Muscle of arm (tissue), 12 donors: ENCODE data around the gene NPPA. TPM values are rescaled to one million over a fixed set of nuclear protein-coding genes. Genes with fewer than 3 reads are reported as not detected.

Experiments used
- DNase-seq: peaks from one replicate; pipeline ENCODE4 v3.0.0-alpha.2; 2013
- polyA plus RNA-seq, 12 donors: library from polyadenylated mRNA; unstranded; fragments of 120-200 nt; gene quantifications; one replicate each; pipeline ENCODE4 v1.2.1, GENCODE V29; 2013; ENCODE audit not compliant: insufficient read length in 12 of 12

The NPPA gene
- polyA plus RNA-seq, 12 donors = 0.73 to 14.7 (median 1.5) TPM; not detected in 1

- DNase-seq = no peak
These were observed 1.8 kb downstream of the NPPA start for GRCh38 chr1:11845641-11846335.

GRCh38 chr1:11842154-11843041 lies 5.2 kb downstream of the NPPA start:
- DNase-seq = no peak

- DNase-seq = no peak
These were observed 6.1 kb downstream of the NPPA start for GRCh38 chr1:11841245-11842153.

GRCh38 chr1:11839727-11840705 lies 7.6 kb downstream of the NPPA start:
- DNase-seq = no peak

GRCh38 chr1:11838349-11839272 lies 9.0 kb downstream of the NPPA start:
- peak; percentile 63 for DNase-seq

GRCh38 chr1:11837767-11838348 lies 9.7 kb downstream of the NPPA start:
- DNase-seq = no peak

GRCh38 chr1:11836955-11837766 lies 10.4 kb downstream of the NPPA start:
- no peak for DNase-seq

- no peak for DNase-seq
These were observed 11.9 kb downstream of the NPPA start for GRCh38 chr1:11835441-11836225.

- DNase-seq = no peak
These were observed 13.7 kb downstream of the NPPA start for GRCh38 chr1:11833900-11834299.

GRCh38 chr1:11833497-11833896 lies 14.1 kb downstream of the NPPA start:
- DNase-seq = no peak

- no peak for DNase-seq
These were observed 15.4 kb downstream of the NPPA start for GRCh38 chr1:11831945-11832725.

- DNase-seq = no peak
These were observed 19.1 kb downstream of the NPPA start for GRCh38 chr1:11828511-11828910.

GRCh38 chr1:11826946-11827345 lies 20.6 kb downstream of the NPPA start:
- DNase-seq = no peak

- DNase-seq = no peak
These were observed 22.5 kb downstream of the NPPA start for GRCh38 chr1:11825131-11825530.

GRCh38 chr1:11823366-11824137 lies 24.0 kb downstream of the NPPA start:
- DNase-seq = no peak

GRCh38 chr1:11822091-11822490 lies 25.5 kb downstream of the NPPA start:
- no peak for DNase-seq
